ENCODE measurements around the gene CRTC1.
"Not testable (repeated sequence)": the region's sequence is repeated elsewhere in the genome, so short reads cannot be mapped to it uniquely, and the experiment has no call there.

The CRTC1 gene

DNA sequence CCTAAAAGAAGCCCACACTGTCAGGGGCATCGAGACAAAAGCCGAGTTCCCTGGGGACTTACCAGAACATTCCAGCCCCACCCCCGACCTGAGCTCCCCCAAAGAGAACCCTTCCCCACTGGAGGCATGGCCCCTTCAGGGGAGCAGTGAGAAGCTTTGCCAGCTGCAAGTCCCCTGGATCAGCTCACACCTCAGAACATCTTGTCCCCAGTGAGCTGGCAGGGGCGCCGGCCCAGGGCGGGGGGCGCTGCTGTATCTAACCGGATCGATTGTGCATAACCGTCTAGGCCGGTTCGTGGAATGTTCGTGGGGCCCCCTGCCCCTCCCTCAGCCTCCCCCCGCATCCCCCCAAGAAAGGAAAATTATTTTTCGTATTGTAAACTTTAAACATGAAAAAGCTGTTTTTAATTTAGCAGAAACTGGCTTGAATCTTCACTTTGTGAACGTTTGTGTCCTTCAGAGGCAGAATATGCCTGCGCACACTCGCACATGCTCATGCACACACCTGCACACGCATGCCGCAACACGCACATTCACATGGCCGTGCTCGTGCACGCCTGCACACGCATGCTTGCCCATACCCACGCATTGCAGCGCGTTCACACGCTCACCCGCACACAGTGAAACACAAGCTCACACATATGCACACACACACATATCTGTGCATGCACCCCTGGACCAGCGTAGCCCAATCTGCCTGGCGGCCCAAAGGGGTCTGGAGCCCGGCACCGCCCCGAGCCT, 12.0 kb upstream of the CRTC1 start:
- no peak for FAIRE-seq

DNA sequence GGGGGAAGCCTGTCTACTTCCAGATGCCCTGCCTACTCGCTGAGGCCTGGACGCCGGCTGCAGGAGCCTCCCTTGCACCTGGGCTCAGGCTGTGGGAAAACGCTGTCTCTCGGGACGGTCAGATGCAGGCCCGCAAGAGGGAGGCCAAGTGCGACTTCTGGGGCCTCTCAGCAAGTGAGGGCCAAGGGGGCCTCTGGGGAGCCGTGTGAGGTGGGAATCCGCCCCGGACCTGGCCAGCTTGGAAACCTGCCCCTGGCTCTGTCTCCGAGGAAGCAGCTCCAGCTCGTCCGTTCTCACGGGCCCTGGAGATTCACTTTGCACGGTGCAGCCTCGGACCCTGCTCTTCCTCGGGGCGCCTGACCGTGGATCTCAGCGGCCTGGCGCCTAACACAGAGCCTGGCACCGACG, 11.4 kb upstream of the CRTC1 start:
- no peak for FAIRE-seq

GRCh38 chr19:18672606-18673337, 10.7 kb upstream of the CRTC1 start:
- FAIRE-seq, result no peak

- no peak for FAIRE-seq
Measured at GRCh38 chr19:18674616-18675015, 8.9 kb upstream of the CRTC1 start.

GRCh38 chr19:18675779-18676178, 7.7 kb upstream of the CRTC1 start:
- no peak for FAIRE-seq

DNA sequence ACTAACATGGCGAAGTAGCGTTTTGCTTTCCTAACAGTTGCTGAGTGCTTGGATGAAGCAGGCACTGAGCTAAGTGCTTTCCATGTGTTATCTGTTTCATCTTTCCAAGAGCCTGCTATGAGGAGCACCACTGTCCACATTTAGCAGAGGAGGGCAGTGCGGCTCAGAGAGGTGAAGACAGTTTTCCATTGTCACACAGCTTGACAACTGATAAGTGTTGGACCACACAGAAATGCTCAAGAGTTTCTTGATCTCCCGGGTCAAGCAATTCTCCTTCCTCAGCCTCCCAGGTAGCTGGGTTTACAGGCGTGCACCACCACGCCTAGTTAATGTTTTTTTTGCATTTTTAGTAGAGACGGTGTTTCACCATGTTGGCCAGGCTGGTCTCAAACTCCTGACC, 6.8 kb upstream of the CRTC1 start:
- FAIRE-seq, result no peak

- no peak for FAIRE-seq
Measured at GRCh38 chr19:18677156-18677555, 6.3 kb upstream of the CRTC1 start.

DNA sequence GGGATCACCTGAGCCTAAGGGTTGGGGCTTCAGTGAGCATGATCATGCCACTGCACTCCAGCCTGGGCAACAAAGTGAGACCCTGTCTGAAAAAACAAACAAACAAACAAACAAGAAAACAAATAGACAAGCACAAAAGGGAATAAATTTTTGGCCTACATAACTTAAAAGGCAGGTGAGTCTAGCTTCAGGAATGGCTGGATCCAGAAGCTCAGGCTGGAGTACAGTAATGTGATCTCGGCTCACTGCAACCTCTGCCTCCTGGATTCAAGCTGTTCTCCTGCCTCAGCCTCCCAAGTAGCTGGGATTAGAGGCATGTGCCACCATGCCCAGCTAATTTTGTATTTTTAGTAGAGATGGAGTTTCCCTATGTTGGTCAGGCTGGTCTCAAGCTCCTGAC, 3.3 kb upstream of the CRTC1 start:
- FAIRE-seq, result not testable (repeated sequence)

DNA sequence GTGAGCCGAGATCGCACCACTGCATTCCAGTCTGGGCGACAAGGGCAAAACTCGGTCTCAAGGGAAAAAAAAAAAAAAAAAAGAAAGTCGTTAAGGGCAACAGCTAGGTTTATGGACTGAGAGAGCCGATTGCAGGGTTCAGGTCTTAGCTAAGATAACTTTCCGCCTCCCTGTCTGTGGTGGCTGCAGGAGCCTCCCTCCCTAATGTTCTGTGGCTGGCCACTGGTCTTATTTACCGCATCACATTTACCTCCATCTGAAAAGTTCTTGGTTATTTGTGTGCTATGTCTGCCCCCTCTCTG, 722 bp upstream of the CRTC1 start:
- no peak for FAIRE-seq

GRCh38 chr19:18683958-18684641, 620 bp downstream of the CRTC1 start:
- FAIRE-seq, result no peak

DNA sequence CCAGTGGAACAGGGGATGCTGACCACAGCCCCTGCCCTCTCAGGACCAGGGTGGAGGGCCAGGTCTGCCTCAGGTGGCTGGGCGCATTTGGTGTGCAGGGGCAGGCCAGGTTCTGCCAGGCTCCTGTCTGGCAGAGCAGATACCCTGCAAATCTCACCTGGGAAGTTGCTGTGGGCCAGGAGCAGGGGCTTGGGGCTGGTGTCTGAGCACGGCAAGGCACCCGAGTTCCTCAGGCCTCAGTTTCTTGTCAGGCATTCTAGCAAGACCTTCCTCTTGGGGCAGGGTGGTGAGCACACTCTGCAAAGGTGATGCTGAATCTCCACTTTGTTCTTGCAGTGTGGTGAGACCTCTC, 1.1 kb downstream of the CRTC1 start:
- FAIRE-seq, result no peak

DNA sequence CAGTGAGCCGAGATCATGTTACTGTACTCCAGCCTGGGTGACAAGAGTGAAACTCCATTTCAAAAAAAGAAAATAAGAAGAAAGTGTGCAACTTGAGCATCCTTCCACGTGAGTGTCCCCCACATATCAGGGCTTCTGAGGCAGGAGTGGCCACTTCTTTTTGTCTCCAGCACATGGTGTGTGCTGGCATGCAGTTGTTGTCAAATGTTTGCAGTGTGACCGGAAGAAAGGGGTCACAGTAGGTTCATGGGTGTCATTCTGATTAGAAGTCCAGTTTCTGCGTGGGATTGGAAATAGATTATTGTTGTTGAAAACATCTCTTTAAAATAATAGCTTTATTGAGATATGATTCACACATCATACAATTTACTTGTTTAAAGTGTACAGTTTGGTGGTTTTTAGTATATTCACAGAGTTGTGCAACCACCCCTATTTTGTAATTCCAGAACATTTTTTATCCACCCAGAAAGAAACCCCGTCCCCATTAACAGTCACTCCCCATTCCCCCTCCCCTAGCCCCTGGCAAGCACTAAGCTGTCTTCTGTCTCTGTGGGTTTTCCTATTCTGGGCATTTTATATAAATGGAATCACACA, 2.2 kb downstream of the CRTC1 start:
- no peak for FAIRE-seq

DNA sequence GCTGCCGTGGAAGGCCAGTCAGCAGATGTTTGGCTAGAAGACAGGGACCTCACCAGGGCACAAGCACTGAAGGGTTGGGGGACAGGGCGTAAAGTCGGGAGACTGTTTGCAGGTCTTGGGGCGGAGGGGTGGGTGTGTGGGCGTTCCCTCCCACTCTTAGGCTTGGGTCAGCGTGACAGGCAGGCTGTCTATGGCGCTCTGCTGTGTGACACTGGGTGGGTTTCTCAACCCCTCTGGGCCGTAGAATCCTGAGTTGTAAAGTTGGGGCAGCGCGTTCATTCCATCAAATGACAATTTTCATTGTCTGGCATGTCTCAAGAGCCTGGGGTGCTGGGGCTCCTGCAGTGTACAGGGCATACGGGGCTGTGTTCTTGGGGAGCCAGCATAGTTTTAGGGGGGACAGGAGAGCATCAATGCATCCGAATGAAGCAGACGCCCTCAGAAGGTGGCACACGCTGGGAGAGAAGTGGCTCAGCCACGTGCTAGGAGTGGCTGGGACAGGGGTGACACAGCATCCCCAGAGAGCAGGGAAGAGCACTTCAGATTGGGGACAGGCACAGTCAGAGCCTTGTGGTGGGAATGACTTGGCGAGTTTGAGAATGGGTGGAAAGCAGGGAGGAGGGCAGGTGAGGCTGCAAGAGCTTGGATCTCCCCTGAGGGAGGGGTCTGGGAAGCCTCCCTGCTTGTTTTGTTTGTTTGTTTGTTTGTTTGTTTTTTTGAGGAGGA, 4.4 kb downstream of the CRTC1 start:
- no peak for FAIRE-seq

GRCh38 chr19:18696023-18696422, 12.5 kb downstream of the CRTC1 start:
- no peak for FAIRE-seq

- FAIRE-seq, result no peak
Measured at GRCh38 chr19:18697680-18698079, 14.2 kb downstream of the CRTC1 start.

DNA sequence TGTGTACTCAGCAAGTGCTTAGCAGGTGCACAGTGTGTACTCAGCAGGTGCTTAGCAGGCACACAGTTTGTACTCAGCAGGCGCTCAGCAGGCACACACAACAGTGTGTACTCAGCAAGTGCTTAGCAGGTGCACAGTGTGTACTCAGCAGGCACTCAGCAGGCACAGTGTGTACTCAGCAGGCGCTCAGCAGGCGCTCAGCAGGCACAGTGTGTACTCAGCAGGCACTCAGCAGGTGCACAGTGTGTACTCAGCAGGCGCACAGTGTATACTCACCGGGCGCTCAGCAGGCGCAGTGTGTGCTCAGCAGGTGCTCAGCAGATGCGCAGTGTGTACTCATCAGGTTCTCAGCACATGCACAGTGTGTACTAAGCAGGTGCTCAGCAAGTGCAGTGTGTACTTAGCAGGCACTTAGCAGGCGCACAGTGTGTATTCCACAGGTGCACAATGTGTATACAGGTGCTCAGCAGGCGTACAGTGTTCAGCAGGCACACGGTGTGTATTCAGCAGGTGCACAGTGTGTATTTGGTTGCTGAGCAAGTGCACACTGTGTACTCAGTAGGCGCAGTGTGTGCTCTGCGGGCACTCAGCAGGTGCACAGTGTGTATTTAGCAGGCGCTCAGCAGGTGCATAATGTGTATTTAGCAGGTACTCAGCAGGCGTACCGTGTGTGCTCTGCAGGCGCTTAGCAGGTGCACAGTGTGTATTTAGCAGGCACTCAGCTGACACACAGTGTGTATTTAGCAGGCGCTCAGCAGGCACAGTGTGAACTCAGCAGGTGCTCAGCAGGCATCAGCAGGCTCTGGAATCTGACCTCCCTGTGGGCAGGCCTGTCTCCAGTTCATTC, 15.1 kb downstream of the CRTC1 start:
- no peak for FAIRE-seq

GRCh38 chr19:18699403-18700054, 16.0 kb downstream of the CRTC1 start:
- no peak for FAIRE-seq

- no peak for FAIRE-seq
Measured at GRCh38 chr19:18700501-18701249, 17.2 kb downstream of the CRTC1 start.

DNA sequence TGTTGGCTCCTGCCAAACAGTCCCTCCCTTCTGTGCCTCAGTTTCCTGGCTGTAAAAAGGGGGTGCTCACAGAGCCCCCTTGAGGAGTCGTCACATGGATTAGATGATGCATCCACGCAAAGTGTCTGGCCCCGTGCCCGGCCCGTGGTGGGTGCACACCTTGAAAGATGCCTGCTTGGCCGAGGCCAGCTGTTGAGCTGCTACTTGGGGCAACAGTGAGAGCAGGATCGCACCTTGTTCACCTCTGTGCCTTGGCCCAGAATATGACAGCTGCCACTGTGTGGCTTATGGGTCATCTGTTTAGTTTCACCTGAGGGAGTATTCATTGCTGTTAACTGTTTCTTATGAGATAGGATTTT, 17.7 kb downstream of the CRTC1 start:
- FAIRE-seq, result no peak

DNA sequence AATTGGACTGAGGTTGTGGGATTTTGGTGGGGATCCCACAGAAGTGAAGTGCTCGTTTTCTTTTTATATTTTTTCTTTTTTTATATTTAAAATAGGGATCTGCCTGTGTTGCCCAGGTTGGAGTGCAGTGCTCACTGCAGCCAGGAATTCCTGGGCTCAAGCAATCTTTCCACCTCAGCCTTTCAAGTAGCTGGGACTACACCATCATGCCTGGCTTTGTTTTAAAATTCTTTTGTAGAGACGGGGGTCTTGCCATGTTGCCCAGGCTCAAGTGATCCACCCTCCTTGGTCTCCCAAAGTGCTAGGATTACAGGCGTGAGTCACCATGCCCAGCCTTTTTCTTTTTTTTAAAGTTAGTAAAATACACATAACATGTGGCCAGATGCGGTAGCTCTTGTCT, 20.6 kb downstream of the CRTC1 start:
- no peak for FAIRE-seq

DNA sequence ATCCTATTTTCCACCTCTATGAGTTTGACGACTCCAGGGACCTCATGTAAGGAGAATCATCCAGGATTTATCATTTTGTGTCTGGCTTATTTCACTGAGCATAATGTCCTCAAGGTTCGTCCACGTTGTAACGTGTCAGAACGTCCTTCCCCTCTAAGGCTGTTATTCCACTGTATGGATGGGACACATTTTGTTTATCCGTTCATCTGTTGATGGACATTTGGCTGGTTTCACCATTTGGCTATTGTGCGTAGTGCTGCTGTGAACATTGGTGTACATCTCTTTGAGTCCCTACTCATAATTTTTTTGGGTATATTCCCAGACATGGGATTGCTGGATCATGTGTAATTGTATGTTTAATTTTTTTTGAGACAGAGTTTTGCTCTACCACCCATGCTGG, 21.5 kb downstream of the CRTC1 start:
- no peak for FAIRE-seq
